Measurements from ENCODE around the gene SFSWAP.
A peak's percentile ranks its signal among the peaks of the same experiment; 100 is the strongest.

Gene SFSWAP

GRCh38 chr12:131824450-131824849 is 113.6 kb downstream of the SFSWAP start:
- DNase-seq, result no peak

- DNase-seq, result no peak
Observed at GRCh38 chr12:131825146-131825892, 114.4 kb downstream of the SFSWAP start.

DNA sequence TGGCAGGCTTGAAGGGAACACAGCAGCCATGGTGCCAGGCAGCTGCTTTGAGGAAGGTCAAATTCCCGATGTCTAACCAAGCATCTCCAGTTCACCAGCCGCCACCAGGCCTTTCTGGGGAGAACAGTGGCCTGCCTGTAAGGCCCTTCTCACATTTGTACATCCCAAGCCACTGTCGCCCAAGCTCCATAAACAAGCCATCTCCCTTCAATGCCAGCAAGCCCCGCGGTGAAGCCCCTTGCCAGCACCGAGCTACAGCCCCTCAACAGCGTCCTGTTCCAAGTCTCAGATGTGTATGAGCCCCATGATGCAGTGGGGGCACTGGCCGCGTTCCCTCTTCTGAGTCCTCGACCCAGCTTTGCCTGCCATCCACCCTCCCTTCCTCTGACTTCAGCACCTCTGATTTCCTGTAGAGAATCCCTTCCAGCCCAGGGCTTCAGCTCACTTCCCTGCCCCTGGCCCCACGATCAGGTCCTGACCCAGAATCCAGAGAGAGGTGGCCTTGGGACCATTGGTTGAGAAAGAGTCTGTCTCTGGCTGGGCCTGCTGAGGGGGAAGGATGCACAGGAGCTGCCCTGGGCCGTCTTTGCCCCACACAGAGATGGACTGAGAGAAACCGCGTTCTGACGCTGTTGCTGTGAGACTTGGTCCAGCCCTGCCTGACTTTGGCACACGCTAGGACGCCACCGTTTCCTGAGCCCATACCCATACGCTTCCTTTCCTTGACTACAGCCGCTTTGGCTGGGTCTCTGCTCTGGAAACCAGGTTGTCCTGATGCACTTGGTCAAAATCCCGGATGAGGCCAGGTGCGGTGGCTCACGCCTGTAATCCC is 115.4 kb downstream of the SFSWAP start:
- DNase-seq, result no peak

- DNase-seq, result peak; percentile 33
Observed at GRCh38 chr12:131827961-131828534, 117.2 kb downstream of the SFSWAP start, which contains the start of gene MMP17. MMP17 (plus strand) TSS chr12:131828393; CDS start chr12:131828495, 102 bp downstream.

- no peak for DNase-seq
Observed at GRCh38 chr12:131828671-131829355, 117.9 kb downstream of the SFSWAP start.

- DNase-seq, result no peak
Observed at GRCh38 chr12:131829356-131829747, 118.5 kb downstream of the SFSWAP start.

DNA sequence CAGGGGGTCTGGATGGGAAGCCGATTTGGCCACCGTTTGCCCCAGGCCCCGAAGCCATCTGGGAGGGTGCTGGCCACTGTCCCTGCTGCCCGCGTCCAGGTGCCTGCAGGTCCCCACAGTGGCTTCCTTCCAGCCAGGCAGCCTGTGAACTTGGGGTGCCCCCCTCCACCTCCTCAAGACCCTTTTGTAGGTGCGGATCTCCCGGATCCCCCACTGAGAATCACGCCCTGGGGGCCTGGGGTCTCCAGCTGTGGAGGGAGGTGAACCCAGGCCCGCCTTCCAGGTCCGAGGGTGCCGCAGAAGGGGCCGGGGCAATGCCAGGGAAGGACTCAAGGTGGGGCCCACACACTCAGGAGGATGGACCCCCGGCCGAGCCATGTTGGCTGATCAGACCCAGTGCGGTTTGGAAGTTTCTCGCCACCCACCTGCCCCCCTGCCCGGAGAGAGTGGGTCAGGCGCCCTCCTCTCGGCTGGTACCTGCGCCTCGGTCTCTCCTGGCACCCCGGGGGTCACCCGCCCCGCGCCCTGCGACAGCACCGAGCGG is 119.0 kb downstream of the SFSWAP start:
- DNase-seq, result no peak

- no peak for DNase-seq
Observed at GRCh38 chr12:131830335-131830913, 119.5 kb downstream of the SFSWAP start.

- DNase-seq, result peak; percentile 34
Observed at GRCh38 chr12:131830914-131831571, 120.2 kb downstream of the SFSWAP start.

DNA sequence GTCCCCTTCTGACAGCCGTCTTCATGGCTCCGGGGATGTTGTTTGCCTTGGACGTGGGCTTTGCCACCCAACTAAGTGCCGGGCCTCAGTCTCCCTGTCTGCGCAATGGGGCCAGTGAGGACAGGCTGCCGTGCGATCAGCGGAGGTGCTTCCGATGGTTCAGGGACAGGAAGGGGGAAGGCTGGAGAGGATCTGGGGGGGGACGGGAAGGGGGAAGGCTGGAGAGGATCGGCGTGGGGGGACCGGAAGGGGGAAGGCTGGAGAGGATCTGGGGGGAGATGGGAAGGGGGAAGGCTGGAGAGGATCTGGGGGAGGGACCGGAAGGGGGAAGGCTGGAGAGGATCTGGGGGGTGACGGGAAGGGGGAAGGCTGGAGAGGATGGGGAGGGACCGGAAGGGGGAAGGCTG is 120.7 kb downstream of the SFSWAP start:
- no peak for DNase-seq

DNA sequence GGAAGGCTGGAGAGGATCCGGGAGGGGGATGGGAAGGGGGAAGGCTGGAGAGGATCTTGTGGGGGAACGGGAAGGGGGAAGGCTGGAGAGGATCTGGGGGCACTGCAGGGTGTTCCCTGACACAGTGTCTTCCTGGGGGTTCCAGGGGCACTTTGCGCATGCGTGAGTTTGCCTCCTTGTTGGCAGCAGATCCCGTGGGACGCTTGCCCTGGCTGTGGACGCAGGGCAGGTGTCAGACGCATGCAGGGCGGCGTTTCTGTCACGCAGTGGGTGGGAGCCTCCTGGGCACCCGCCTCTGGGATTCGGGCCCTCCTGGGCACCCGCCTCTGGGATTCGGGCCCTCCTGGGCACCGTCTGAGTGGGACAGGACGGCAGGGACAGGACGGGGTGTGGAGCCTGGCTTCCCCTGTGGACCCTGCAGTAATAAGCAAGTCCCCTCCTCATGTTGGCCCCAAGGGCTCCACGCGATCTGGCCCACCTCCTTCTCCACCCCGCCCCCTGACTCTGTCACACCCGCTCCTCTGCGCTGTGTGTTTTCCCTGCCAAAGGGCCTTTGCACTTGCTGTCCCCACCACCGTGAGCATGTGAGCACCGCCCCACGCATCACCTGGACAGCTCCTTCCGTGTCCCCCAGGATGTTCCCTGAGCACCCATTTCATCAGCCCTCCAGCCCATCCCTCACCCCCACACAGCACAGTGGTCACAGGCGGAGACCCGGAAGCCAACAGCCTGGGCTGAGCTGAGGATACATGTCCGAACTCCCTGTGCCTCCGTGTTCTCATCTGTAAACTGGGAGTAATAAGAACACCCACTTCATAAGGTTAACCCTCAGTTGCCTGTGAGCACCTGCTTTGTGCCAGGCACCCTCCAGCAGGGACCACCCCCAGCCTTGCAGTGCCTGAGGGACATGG is 121.7 kb downstream of the SFSWAP start:
- DNase-seq, result no peak

- no peak for DNase-seq
Observed at GRCh38 chr12:131833288-131833895, 122.5 kb downstream of the SFSWAP start.

DNA sequence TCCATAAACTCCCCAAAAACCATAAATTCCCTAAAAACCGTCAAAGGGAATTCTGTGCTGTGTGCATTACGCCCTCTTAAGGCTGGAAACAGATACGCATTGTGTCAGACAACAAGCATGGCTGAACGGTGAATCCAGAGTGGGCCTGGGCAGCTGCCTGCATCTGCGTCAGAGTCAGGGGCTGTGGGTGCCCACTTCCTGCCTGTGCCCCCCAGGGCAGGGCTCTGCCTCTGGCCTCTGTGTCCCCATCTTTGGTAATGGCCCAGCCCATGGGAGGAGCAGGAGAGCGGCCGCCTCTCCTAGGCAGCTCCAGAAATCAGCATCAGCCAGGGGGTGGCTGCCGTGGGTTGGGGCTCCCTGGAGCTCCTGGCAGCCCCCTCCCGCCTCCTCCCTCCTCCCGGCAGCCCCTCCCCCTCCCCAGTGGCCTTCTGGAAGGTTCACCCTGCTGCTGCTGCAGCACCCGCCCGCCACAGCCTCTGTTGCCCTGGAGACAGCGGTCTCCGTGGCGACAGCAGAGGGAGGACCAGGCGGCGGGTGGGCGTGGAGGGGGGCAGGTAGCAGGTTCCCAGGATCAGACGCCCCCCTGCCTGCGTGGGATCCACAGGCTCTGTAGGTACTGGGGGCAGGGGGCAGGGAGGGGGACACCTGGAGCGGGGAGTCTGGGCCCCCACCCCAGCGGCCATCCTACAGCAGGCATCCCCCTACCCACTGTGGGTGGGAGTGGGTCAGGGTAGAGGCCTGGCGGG is 123.2 kb downstream of the SFSWAP start:
- DNase-seq, result no peak

- DNase-seq, result no peak
Observed at GRCh38 chr12:131834798-131835615, 124.1 kb downstream of the SFSWAP start.

GRCh38 chr12:131835616-131836171 is 124.8 kb downstream of the SFSWAP start:
- DNase-seq, result no peak

DNA sequence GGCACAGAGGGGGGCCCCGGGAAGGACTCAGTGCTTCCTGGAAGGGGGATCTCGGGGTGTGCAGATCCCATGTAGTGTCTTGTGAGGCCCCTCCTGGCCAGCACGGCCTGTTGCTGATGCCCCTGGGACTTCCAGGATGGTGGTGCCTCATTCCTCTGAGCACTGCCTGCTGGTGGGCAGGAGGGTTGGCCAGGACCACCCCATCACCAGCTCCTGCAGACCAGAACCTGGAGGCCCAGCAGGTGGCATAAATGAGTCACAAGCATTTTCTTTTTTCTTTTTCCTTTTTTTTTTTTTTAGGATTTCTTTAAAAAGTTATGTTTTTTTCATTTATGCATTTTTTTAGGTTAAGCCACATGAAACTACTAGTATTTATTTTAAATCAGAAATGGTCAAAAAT is 125.3 kb downstream of the SFSWAP start:
- no peak for DNase-seq

DNA sequence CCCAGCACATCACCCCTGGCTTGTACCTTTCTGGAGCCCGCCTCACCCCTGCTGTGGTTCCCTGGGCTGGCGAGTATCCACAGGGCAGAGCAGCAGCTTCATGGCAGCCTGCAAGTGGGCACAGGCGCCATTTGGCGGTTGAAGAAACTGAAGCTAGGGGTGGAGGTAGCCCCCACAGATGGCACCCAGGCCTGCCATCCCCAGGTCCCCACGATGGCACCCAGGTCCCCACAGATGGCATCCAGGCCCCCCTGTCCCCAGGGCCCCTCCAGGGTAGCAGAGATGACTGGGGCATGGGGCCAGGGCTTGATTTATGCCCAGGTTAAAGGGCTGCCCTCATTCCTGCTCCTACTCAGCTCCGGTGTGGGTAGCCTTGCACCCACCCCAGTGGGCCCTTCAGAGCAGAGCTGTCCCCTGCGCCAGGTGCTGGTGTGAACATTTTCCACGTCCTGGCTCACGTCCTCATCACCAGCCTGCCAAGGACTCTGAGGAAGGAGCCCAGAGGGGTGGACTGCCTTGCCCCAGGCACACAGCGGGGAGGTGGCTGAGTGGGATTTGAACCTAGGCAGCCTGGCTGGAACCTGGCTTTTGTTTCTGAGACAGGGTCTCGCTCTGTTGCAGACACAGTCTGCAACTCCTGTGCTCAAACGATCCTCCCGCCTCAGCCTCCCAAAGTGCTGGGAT is 126.0 kb downstream of the SFSWAP start:
- DNase-seq, result no peak
